Measurements from ENCODE around the gene FAM171A1.
"Not testable (repeated sequence)": the region's sequence is repeated elsewhere in the genome, so short reads cannot be mapped to it uniquely, and the experiment has no call there.

The FAM171A1 gene

GRCh38 chr10:15344876-15345285 lies 26.2 kb downstream of the FAM171A1 start:
- peak; percentile 84 for DNase-seq (ENCODE audit: low spot score)

GRCh38 chr10:15344256-15344875 lies 26.7 kb downstream of the FAM171A1 start:
- DNase-seq (ENCODE audit: low spot score), result no peak

- no peak for DNase-seq (ENCODE audit: low spot score)
Observed at GRCh38 chr10:15342970-15343369, 28.1 kb downstream of the FAM171A1 start.

GRCh38 chr10:15341502-15342128 lies 29.5 kb downstream of the FAM171A1 start:
- DNase-seq (ENCODE audit: low spot score), result no peak

- DNase-seq (ENCODE audit: low spot score), result no peak
Observed at GRCh38 chr10:15339892-15340291, 31.2 kb downstream of the FAM171A1 start.

- not testable (repeated sequence) for DNase-seq (ENCODE audit: low spot score)
Observed at GRCh38 chr10:15337441-15337923, 33.6 kb downstream of the FAM171A1 start.

- DNase-seq (ENCODE audit: low spot score), result no peak
Observed at GRCh38 chr10:15336211-15336610, 34.9 kb downstream of the FAM171A1 start.

- no peak for DNase-seq (ENCODE audit: low spot score)
Observed at GRCh38 chr10:15335508-15335907, 35.6 kb downstream of the FAM171A1 start.

GRCh38 chr10:15334650-15335323 lies 36.3 kb downstream of the FAM171A1 start:
- no peak for DNase-seq (ENCODE audit: low spot score)

- DNase-seq (ENCODE audit: low spot score), result no peak
Observed at GRCh38 chr10:15333909-15334649, 37.0 kb downstream of the FAM171A1 start.

- DNase-seq (ENCODE audit: low spot score), result not testable (repeated sequence)
Observed at GRCh38 chr10:15333181-15333580, 37.9 kb downstream of the FAM171A1 start.

- no peak for DNase-seq (ENCODE audit: low spot score)
Observed at GRCh38 chr10:15331461-15331860, 39.6 kb downstream of the FAM171A1 start.

GRCh38 chr10:15329437-15329836 lies 41.7 kb downstream of the FAM171A1 start:
- DNase-seq (ENCODE audit: low spot score), result no peak

GRCh38 chr10:15325944-15326284 lies 45.2 kb downstream of the FAM171A1 start:
- no peak for DNase-seq (ENCODE audit: low spot score)

- no peak for DNase-seq (ENCODE audit: low spot score)
Observed at GRCh38 chr10:15325243-15325943, 45.7 kb downstream of the FAM171A1 start.

- no peak for DNase-seq (ENCODE audit: low spot score)
Observed at GRCh38 chr10:15324611-15325010, 46.5 kb downstream of the FAM171A1 start.

GRCh38 chr10:15324113-15324512 lies 47.0 kb downstream of the FAM171A1 start:
- DNase-seq (ENCODE audit: low spot score), result no peak

GRCh38 chr10:15322356-15322755 lies 48.7 kb downstream of the FAM171A1 start:
- no peak for DNase-seq (ENCODE audit: low spot score)

- no peak for DNase-seq (ENCODE audit: low spot score)
Observed at GRCh38 chr10:15321431-15322341, 49.4 kb downstream of the FAM171A1 start.

- no peak for DNase-seq (ENCODE audit: low spot score)
Observed at GRCh38 chr10:15320522-15321203, 50.4 kb downstream of the FAM171A1 start.

All from Ammon's horn (tissue), 1 donor.